ENCODE data around the gene SPATA13.

The SPATA13 gene

DNA sequence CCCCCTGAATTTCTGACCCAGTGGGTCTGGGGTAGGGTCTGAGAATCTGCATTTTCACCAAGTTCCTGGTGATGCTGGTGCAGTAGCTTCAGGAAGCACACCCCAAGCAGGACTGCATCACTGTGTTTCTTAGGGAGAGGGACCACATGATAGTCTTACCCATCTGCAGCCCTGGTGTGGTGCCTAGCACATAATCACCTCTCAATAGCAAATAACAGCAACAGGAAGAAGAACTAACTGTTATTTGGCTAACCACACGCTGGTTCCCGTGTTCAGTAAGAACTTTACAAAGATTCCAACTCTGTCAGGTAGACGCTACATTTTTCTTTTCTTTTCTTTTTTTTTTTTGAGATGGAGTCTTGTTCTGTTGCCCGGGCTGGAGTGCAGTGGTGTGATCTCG is 41.9 kb upstream of the SPATA13 start:
- TF ChIP-seq CEBPB (IDR thresholded peaks at IDR 0.05) = no peak
- no peak for TF ChIP-seq TEAD4 (IDR thresholded peaks at IDR 0.05)
- TF ChIP-seq, protein P1, sequence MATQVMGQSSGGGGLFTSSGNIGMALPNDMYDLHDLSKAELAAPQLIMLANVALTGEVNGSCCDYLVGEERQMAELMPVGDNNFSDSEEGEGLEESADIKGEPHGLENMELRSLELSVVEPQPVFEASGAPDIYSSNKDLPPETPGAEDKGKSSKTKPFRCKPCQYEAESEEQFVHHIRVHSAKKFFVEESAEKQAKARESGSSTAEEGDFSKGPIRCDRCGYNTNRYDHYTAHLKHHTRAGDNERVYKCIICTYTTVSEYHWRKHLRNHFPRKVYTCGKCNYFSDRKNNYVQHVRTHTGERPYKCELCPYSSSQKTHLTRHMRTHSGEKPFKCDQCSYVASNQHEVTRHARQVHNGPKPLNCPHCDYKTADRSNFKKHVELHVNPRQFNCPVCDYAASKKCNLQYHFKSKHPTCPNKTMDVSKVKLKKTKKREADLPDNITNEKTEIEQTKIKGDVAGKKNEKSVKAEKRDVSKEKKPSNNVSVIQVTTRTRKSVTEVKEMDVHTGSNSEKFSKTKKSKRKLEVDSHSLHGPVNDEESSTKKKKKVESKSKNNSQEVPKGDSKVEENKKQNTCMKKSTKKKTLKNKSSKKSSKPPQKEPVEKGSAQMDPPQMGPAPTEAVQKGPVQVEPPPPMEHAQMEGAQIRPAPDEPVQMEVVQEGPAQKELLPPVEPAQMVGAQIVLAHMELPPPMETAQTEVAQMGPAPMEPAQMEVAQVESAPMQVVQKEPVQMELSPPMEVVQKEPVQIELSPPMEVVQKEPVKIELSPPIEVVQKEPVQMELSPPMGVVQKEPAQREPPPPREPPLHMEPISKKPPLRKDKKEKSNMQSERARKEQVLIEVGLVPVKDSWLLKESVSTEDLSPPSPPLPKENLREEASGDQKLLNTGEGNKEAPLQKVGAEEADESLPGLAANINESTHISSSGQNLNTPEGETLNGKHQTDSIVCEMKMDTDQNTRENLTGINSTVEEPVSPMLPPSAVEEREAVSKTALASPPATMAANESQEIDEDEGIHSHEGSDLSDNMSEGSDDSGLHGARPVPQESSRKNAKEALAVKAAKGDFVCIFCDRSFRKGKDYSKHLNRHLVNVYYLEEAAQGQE (IDR thresholded peaks at IDR 0.05; ENCODE audit: low read depth) = no peak
- no peak for TF ChIP-seq FOXM1 (IDR thresholded peaks at IDR 0.05; ENCODE audit: borderline replicate concordance, low read depth)
- no peak for TF ChIP-seq USF1 (IDR thresholded peaks at IDR 0.05)
- no peak for TF ChIP-seq EP300 (IDR thresholded peaks at IDR 0.05; ENCODE audit: borderline replicate concordance)
- no peak for TF ChIP-seq YY1 (IDR thresholded peaks at IDR 0.05; ENCODE audit: low read depth)
- no peak for TF ChIP-seq NFIC (IDR thresholded peaks at IDR 0.05)
- no peak for TF ChIP-seq CREB1 (IDR thresholded peaks at IDR 0.05; ENCODE audit: low read depth)
- TF ChIP-seq RAD21 (IDR thresholded peaks at IDR 0.05; ENCODE audit: low read depth) = no peak
- TF ChIP-seq ZBTB7A (IDR thresholded peaks at IDR 0.05; ENCODE audit: low read depth) = no peak
- TF ChIP-seq TCF12 (IDR thresholded peaks at IDR 0.05; ENCODE audit: low read depth) = no peak
- TF ChIP-seq TAF1 (IDR thresholded peaks at IDR 0.05; ENCODE audit: low read depth) = no peak
- no peak for TF ChIP-seq EGR1 (IDR thresholded peaks at IDR 0.05)
- TF ChIP-seq MAX (IDR thresholded peaks at IDR 0.05) = no peak

DNA sequence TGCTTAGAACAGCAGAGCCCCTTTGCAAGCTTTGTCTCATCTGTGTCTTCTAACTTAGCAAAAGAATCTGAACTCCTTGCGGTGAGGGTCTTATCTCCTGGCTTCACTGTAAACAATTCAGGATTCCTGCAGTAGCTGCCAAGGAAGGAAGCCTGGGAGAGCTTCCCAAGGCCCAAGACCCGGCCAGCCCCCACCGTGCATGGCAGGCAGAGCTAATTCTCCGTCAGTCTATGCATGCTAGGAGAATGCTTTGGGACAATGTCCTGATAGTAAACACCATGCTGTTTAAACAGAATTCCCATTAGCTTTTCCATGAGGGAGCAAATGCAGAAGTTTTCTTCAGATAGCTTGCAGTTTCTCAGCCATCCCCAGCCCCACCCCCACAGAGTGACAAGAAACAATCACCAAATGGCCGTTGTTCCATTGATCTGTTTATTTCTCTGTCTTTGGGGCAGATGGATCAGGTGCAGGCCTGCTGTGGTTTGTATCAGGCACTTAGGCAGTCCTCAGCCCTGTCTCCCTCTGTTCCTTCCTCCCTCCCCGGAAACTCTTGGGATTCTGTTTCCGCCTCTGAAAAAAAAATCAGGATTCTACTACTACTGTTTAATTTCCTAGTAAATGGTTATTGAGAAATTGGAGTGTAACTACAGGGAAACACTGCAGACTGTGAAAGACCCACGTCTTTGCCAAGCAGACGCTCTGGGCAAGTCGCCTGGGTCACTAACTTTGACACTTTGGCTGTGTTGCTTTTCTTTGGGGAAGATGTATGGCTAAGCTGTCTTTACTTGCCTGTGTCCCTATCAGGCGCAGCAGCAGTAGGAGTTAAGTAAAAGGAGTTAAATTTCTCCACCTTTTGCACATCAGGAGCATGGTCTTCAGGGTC is 40.7 kb upstream of the SPATA13 start:
- TF ChIP-seq TAF1 (IDR thresholded peaks at IDR 0.05; ENCODE audit: low read depth) (no peak), FOXM1 (IDR thresholded peaks at IDR 0.05; ENCODE audit: borderline replicate concordance, low read depth) (no peak)
- TF ChIP-seq, protein P1 (IDR thresholded peaks at IDR 0.05; ENCODE audit: low read depth) = no peak

- TF ChIP-seq CEBPB (IDR thresholded peaks at IDR 0.05) (no peak), RAD21 (IDR thresholded peaks at IDR 0.05; ENCODE audit: low read depth) (no peak), TAF1 (IDR thresholded peaks at IDR 0.05; ENCODE audit: low read depth) (no peak), MAX (IDR thresholded peaks at IDR 0.05) (no peak), EGR1 (IDR thresholded peaks at IDR 0.05) (no peak), FOXM1 (IDR thresholded peaks at IDR 0.05; ENCODE audit: borderline replicate concordance, low read depth) (no peak), TEAD4 (IDR thresholded peaks at IDR 0.05) (no peak), CREB1 (IDR thresholded peaks at IDR 0.05; ENCODE audit: low read depth) (no peak), ZBTB7A (IDR thresholded peaks at IDR 0.05; ENCODE audit: low read depth) (no peak), NFIC (IDR thresholded peaks at IDR 0.05) (no peak), YY1 (IDR thresholded peaks at IDR 0.05; ENCODE audit: low read depth) (no peak)
- TF ChIP-seq, protein P1 (IDR thresholded peaks at IDR 0.05; ENCODE audit: low read depth) = no peak
Measured at GRCh38 chr13:24122569-24122968, 38.0 kb upstream of the SPATA13 start.

GRCh38 chr13:24123761-24124160 is 36.8 kb upstream of the SPATA13 start:
- TF ChIP-seq EGR1 (IDR thresholded peaks at IDR 0.05) (no peak), CREB1 (IDR thresholded peaks at IDR 0.05; ENCODE audit: low read depth) (no peak), RAD21 (IDR thresholded peaks at IDR 0.05; ENCODE audit: low read depth) (no peak), MAX (IDR thresholded peaks at IDR 0.05) (no peak), ZBTB7A (IDR thresholded peaks at IDR 0.05; ENCODE audit: low read depth) (no peak), YY1 (IDR thresholded peaks at IDR 0.05; ENCODE audit: low read depth) (no peak), EP300 (IDR thresholded peaks at IDR 0.05; ENCODE audit: borderline replicate concordance) (no peak), USF1 (IDR thresholded peaks at IDR 0.05) (no peak), NFIC (IDR thresholded peaks at IDR 0.05) (no peak)
- TF ChIP-seq, protein P1 (IDR thresholded peaks at IDR 0.05; ENCODE audit: low read depth) = no peak
